Activated CD4-positive, CD25-positive, alpha-beta regulatory T cell treated with anti-CD3 and anti-CD28 coated beads, Interleukin-2, amount 50 U/mL, for 24 hours (primary cell): ENCODE measurements around the gene MTHFD1L.
A peak's percentile ranks its signal among the peaks of the same experiment; 100 is the strongest.

Experiments used
- ATAC-seq, 2 donors: fragments of 150-1000 bp; cut with Tn5 transposase; one replicate each; pipeline ENCODE4 v1.10.0; 2021; ENCODE audit warnings: mild to moderate bottlenecking in 1 of 2, moderate library complexity in 1 of 2

MTHFD1L gene

GRCh38 chr6:150994026-150994425, 128.5 kb downstream of the MTHFD1L start:
- ATAC-seq = no peak

GRCh38 chr6:150996968-150997367, 131.5 kb downstream of the MTHFD1L start:
- no peak for ATAC-seq

- no peak for ATAC-seq
These were observed 133.6 kb downstream of the MTHFD1L start for GRCh38 chr6:150999107-150999506.

- ATAC-seq = no peak
These were observed 134.1 kb downstream of the MTHFD1L start for GRCh38 chr6:150999576-150999975.

- ATAC-seq = no peak
These were observed 136.0 kb downstream of the MTHFD1L start for GRCh38 chr6:151001387-151002056.

- no peak for ATAC-seq
These were observed 136.6 kb downstream of the MTHFD1L start for GRCh38 chr6:151002057-151002450.

GRCh38 chr6:151002491-151002935, 137.0 kb downstream of the MTHFD1L start:
- ATAC-seq = no peak

GRCh38 chr6:151004383-151005024, 139.0 kb downstream of the MTHFD1L start:
- peak; percentile 60 to 71 for ATAC-seq

- no peak for ATAC-seq
These were observed 139.7 kb downstream of the MTHFD1L start for GRCh38 chr6:151005164-151005563.

- ATAC-seq = no peak
These were observed 140.6 kb downstream of the MTHFD1L start for GRCh38 chr6:151005896-151006632.

- ATAC-seq = no peak
These were observed 141.6 kb downstream of the MTHFD1L start for GRCh38 chr6:151007076-151007475.

- ATAC-seq = no peak
These were observed 142.4 kb downstream of the MTHFD1L start for GRCh38 chr6:151007922-151008321.

- ATAC-seq = no peak
These were observed 142.9 kb downstream of the MTHFD1L start for GRCh38 chr6:151008425-151008824.

- ATAC-seq = no peak
These were observed 144.1 kb downstream of the MTHFD1L start for GRCh38 chr6:151009576-151009975.

GRCh38 chr6:151010071-151010470, 144.6 kb downstream of the MTHFD1L start:
- no peak for ATAC-seq

GRCh38 chr6:151012321-151013294, 147.1 kb downstream of the MTHFD1L start:
- no peak for ATAC-seq

- ATAC-seq = peak in 1 of 2 donors; percentile 30
These were observed 149.1 kb downstream of the MTHFD1L start for GRCh38 chr6:151014404-151015100.

GRCh38 chr6:151015101-151015700, 149.7 kb downstream of the MTHFD1L start:
- ATAC-seq = no peak

GRCh38 chr6:151016107-151016506, 150.6 kb downstream of the MTHFD1L start:
- no peak for ATAC-seq

GRCh38 chr6:151018046-151018445, 152.5 kb downstream of the MTHFD1L start:
- ATAC-seq = no peak
